ENCODE measurements around the gene RBM18.

Gene RBM18

GRCh38 chr9:122207096-122207495, 57.5 kb downstream of the RBM18 start:
- in situ Hi-C loops (cut with MboI; ENCODE audit: low sequenced_read_pairs) = no loop called here

- in situ Hi-C loops (cut with MboI; ENCODE audit: low sequenced_read_pairs) = no loop called here
Measured at GRCh38 chr9:122206118-122207046, 58.3 kb downstream of the RBM18 start.

GRCh38 chr9:122205176-122205575, 59.5 kb downstream of the RBM18 start:
- in situ Hi-C loops (cut with MboI; ENCODE audit: low sequenced_read_pairs) = no loop called here

GRCh38 chr9:122204491-122204890, 60.1 kb downstream of the RBM18 start:
- in situ Hi-C loops (cut with MboI; ENCODE audit: low sequenced_read_pairs) = no loop called here

GRCh38 chr9:122204055-122204454, 60.6 kb downstream of the RBM18 start:
- in situ Hi-C loops (cut with MboI; ENCODE audit: low sequenced_read_pairs) = no loop called here

- in situ Hi-C loops (cut with MboI; ENCODE audit: low sequenced_read_pairs) = no loop called here
Measured at GRCh38 chr9:122202111-122202510, 62.5 kb downstream of the RBM18 start.

GRCh38 chr9:122201641-122202040, 63.0 kb downstream of the RBM18 start:
- in situ Hi-C loops (cut with MboI; ENCODE audit: low sequenced_read_pairs) = no loop called here

GRCh38 chr9:122200960-122201595, 63.6 kb downstream of the RBM18 start:
- in situ Hi-C loops (cut with MboI; ENCODE audit: low sequenced_read_pairs) = no loop called here

- in situ Hi-C loops (cut with MboI; ENCODE audit: low sequenced_read_pairs) = no loop called here
Measured at GRCh38 chr9:122197882-122198281, 66.8 kb downstream of the RBM18 start.

GRCh38 chr9:122197426-122197825, 67.2 kb downstream of the RBM18 start:
- in situ Hi-C loops (cut with MboI; ENCODE audit: low sequenced_read_pairs) = no loop called here

- in situ Hi-C loops (cut with MboI; ENCODE audit: low sequenced_read_pairs) = no loop called here
Measured at GRCh38 chr9:122195875-122196274, 68.8 kb downstream of the RBM18 start.

GRCh38 chr9:122193651-122194050, 71.0 kb downstream of the RBM18 start:
- in situ Hi-C loops (cut with MboI; ENCODE audit: low sequenced_read_pairs) = no loop called here

- in situ Hi-C loops (cut with MboI; ENCODE audit: low sequenced_read_pairs) = no loop called here
Measured at GRCh38 chr9:122192914-122193525, 71.6 kb downstream of the RBM18 start.

GRCh38 chr9:122192261-122192875, 72.3 kb downstream of the RBM18 start:
- in situ Hi-C loops (cut with MboI; ENCODE audit: low sequenced_read_pairs) = no loop called here

- in situ Hi-C loops (cut with MboI; ENCODE audit: low sequenced_read_pairs) = no loop called here
Measured at GRCh38 chr9:122191584-122191983, 73.1 kb downstream of the RBM18 start.

GRCh38 chr9:122190597-122191381, 73.9 kb downstream of the RBM18 start:
- in situ Hi-C loops (cut with MboI; ENCODE audit: low sequenced_read_pairs) = no loop called here

- in situ Hi-C loops (cut with MboI; ENCODE audit: low sequenced_read_pairs) = no loop called here
Measured at GRCh38 chr9:122188369-122188768, 76.3 kb downstream of the RBM18 start.
